ENCODE data around the gene SNX12. TPM values are rescaled to one million over a fixed set of nuclear protein-coding genes. Genes with fewer than 3 reads are reported as not detected.
A peak's percentile ranks its signal among the peaks of the same experiment; 100 is the strongest.

The SNX12 gene
- total and polyA plus RNA-seq, 2 of the 4 experiments (the other 2 are of a cell fraction), result 59.9 to 63.0 TPM

DNA sequence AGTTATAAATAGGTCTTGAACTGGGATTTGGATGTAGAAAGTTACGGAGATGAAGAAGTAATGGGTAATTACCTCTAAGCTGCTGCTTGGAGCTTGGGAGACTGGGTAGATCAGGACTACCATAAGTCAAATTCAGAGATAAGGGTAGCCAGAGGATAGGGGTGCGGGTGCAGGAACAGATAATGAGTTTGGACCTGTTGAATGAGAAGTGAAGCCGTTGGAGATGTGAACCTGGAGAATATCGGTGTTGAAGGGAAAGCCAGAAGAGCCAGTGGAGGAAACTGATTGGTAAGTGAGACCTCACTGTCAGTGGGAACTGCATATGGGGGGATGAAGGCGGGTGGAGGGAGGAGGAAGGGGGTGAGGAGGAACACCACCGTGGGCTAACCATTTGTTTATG lies 26.9 kb upstream of the SNX12 start:
- H3K18ac ChIP-seq (ENCODE audit: low read depth, low read length), result peak overlapping the region; percentile 95; the same call in 1 of the 2 replicates
- peak overlapping the region; percentile 86 for H3K9ac ChIP-seq (ENCODE audit: low read depth, low read length)
- H2BK15ac ChIP-seq (ENCODE audit: low read depth, low read length), result no peak overlapping the region
- H4K20me1 ChIP-seq (ENCODE audit: insufficient read depth, low read length), result no peaks in the 10 kb centered on the region
- H3K4me2 ChIP-seq (ENCODE audit: low read depth, low read length), result peak overlapping the region; percentile 97
- BruUV-seq (replicated peaks), result no TSS peak
- 0 out of 2 replicates have a peak, but pooled peaks have one; percentile 3 for ATAC-seq (ENCODE audit: low read depth)
- ChIA-PET POLR2A (ENCODE audit: unreplicated experiment) (no interaction called here), CTCF (no interaction called here)
- in situ Hi-C loops (cut with MboI; ENCODE audit: low sequenced_read_pairs) (no loop called here), intact Hi-C loops (cut with micrococcal nuclease) (no loop called here), dilution Hi-C loops (cut with HindIII; ENCODE audit: low sequenced_read_pairs, unreplicated experiment) (no loop called here)
- H4K5ac ChIP-seq (ENCODE audit: low read depth, low read length), result peak overlapping the region; percentile 99; the same call in 1 of the 2 replicates
- DNase-seq, result no peak
- peak overlapping the region; percentile 69 for H2AFZ ChIP-seq (replicated peaks; ENCODE audit: low read length, poor library complexity)
- H4K91ac ChIP-seq (ENCODE audit: insufficient read depth, low read depth, low read length), result peak overlapping the region; percentile 26; the same call in 1 of the 2 replicates
- peaks cover 18% of the 10 kb centered on the region for H3K27me3 ChIP-seq (ENCODE audit: control insufficient read depth, insufficient read depth, low read length)
- peak overlapping the region; percentile 73; the same call in 1 of the 2 replicates for H3K56ac ChIP-seq (ENCODE audit: extremely low read depth, insufficient read depth, low read length)
- H3K23ac ChIP-seq (ENCODE audit: low read depth, low read length), result 0 out of 2 replicates have a peak overlapping the region, but pooled peaks have one; percentile 67
- peak overlapping the region; percentile 90 to 91; a peak in 3 of 4 replicates for H4K8ac ChIP-seq (ENCODE audit: low read depth in 2 of 2, low read length in 2 of 2)
- 49% methylated on average over 4 of the region's 6 CpGs; no CpG with 5 or more reads in 1 of the 2 experiments for WGBS, 2 experiments (ENCODE audit: extremely low coverage in 2 of 2, insufficient read length in 1 of 2)
- no peak overlapping the region for H2AK9ac ChIP-seq (replicated peaks; ENCODE audit: low read depth, low read length, poor library complexity)
- no peak overlapping the region for H2BK5ac ChIP-seq (ENCODE audit: low read depth, low read length, poor library complexity, severe bottlenecking)
- no peaks in the 10 kb centered on the region for H3K79me1 ChIP-seq (ENCODE audit: low read depth in 1 of 2, low read length in 2 of 2)
- H3K27ac ChIP-seq (ENCODE audit: insufficient read depth, low read length), result no peak overlapping the region
- no peaks in the 10 kb centered on the region for H3K36me3 ChIP-seq (ENCODE audit: control insufficient read depth, insufficient read depth, low read length)
- H3K14ac ChIP-seq (replicated peaks; ENCODE audit: low read depth, low read length), result peak overlapping the region; percentile 58
- peak overlapping the region; percentile 89 for H3K4me3 ChIP-seq (ENCODE audit: insufficient read depth, low read depth, low read length)
- no peaks in the 10 kb centered on the region for H3K9me3 ChIP-seq (ENCODE audit: control insufficient read depth, insufficient read depth, low read length)
- no peaks in the 10 kb centered on the region for H3K9me1 ChIP-seq (ENCODE audit: insufficient read depth, low read length)
- no peak overlapping the region for H2BK120ac ChIP-seq (ENCODE audit: low read depth, low read length)
- H2BK20ac ChIP-seq (ENCODE audit: low read depth, low read length), result no peak overlapping the region
- H3K4me1 ChIP-seq (ENCODE audit: control insufficient read depth, insufficient read depth, low read length), result no peaks in the 10 kb centered on the region
- H2AK5ac ChIP-seq (ENCODE audit: low read depth, low read length), result no peak overlapping the region
- H3K4ac ChIP-seq (ENCODE audit: low read depth, low read length), result peak overlapping the region; percentile 68; the same call in 1 of the 2 replicates
- TF ChIP-seq FOS (IDR thresholded peaks at IDR 0.05; ENCODE audit: low read depth, low read length) (no peak), MXI1 (IDR thresholded peaks at IDR 0.05; ENCODE audit: borderline replicate concordance, low read depth, low read length) (no peak), BHLHE40 (IDR thresholded peaks at IDR 0.05; ENCODE audit: low read depth, low read length) (no peak), SMC3 (IDR thresholded peaks at IDR 0.05; ENCODE audit: low read depth, low read length) (no peak), CHD1 (IDR thresholded peaks at IDR 0.05; ENCODE audit: low read depth, low read length) (no peak), CEBPB (IDR thresholded peaks at IDR 0.05; ENCODE audit: low read depth, low read length) (no peak), RFX5 (IDR thresholded peaks at IDR 0.05; ENCODE audit: low read depth, low read length) (no peak), RAD21 (IDR thresholded peaks at IDR 0.05; ENCODE audit: low read length) (no peak), MAFK (IDR thresholded peaks at IDR 0.05; ENCODE audit: low read depth, low read length) (no peak), NFE2L2 (IDR thresholded peaks at IDR 0.05; ENCODE audit: low read depth, low read length) (no peak), POLR2A (IDR thresholded peaks at IDR 0.05; ENCODE audit: low read depth, low read length) (no peak), RCOR1 (IDR thresholded peaks at IDR 0.05; ENCODE audit: insufficient replicate concordance, low read length) (no peak), MAZ (IDR thresholded peaks at IDR 0.05; ENCODE audit: borderline replicate concordance, low read depth, low read length) (no peak)
- TF ChIP-seq, protein P1, sequence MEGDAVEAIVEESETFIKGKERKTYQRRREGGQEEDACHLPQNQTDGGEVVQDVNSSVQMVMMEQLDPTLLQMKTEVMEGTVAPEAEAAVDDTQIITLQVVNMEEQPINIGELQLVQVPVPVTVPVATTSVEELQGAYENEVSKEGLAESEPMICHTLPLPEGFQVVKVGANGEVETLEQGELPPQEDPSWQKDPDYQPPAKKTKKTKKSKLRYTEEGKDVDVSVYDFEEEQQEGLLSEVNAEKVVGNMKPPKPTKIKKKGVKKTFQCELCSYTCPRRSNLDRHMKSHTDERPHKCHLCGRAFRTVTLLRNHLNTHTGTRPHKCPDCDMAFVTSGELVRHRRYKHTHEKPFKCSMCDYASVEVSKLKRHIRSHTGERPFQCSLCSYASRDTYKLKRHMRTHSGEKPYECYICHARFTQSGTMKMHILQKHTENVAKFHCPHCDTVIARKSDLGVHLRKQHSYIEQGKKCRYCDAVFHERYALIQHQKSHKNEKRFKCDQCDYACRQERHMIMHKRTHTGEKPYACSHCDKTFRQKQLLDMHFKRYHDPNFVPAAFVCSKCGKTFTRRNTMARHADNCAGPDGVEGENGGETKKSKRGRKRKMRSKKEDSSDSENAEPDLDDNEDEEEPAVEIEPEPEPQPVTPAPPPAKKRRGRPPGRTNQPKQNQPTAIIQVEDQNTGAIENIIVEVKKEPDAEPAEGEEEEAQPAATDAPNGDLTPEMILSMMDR (conservative IDR thresholded peaks at IDR 0.05; ENCODE audit: low read depth, low read length), result no peak
- TF ChIP-seq, protein P2, sequence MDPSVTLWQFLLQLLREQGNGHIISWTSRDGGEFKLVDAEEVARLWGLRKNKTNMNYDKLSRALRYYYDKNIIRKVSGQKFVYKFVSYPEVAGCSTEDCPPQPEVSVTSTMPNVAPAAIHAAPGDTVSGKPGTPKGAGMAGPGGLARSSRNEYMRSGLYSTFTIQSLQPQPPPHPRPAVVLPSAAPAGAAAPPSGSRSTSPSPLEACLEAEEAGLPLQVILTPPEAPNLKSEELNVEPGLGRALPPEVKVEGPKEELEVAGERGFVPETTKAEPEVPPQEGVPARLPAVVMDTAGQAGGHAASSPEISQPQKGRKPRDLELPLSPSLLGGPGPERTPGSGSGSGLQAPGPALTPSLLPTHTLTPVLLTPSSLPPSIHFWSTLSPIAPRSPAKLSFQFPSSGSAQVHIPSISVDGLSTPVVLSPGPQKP (IDR thresholded peaks at IDR 0.05; ENCODE audit: borderline replicate concordance, low read depth, low read length), result no peak
- TF ChIP-seq, protein P3, sequence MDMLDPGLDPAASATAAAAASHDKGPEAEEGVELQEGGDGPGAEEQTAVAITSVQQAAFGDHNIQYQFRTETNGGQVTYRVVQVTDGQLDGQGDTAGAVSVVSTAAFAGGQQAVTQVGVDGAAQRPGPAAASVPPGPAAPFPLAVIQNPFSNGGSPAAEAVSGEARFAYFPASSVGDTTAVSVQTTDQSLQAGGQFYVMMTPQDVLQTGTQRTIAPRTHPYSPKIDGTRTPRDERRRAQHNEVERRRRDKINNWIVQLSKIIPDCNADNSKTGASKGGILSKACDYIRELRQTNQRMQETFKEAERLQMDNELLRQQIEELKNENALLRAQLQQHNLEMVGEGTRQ (IDR thresholded peaks at IDR 0.05; ENCODE audit: low read depth, low read length), result no peak
